ENCODE measurements around the gene DUSP2.
A peak's percentile ranks its signal among the peaks of the same experiment; 100 is the strongest.
"Not testable (repeated sequence)": the region's sequence is repeated elsewhere in the genome, so short reads cannot be mapped to it uniquely, and the experiment has no call there.

The DUSP2 gene

DNA sequence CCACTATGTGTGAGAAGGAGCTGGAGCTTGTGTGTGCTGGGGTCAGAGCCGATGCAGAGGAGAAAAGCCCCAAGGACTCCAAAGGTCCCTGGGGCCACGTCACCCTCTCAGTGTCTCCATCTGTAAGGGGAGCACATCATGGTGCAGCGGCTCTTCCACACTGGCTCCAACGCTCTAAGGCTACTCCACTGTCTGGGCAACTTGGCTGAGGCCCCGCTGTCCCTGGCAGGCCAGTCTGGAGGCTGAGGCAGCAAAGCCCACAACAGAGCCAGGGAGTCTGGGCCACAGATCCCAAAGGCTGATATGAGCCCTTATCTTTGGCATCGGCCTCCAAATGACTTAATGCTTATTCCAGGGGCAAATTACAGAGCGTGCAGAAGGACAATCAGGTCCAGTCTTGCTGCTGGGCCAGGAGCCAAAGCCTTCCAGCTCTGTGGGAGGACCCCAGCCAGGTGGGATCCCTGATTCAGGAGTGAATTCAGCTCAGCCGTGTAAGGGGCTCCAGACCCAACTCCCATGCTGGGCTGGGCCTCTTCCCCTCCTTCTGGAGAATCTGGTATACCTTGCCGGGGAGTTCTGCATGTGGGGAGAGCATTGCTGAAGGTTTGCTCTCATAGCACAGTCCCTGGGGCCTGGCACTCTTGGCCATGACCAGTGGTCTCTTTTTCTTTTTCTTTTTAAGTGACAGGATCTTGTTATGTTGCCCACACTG lies 1.8 kb upstream of the DUSP2 start:
- peak; percentile 63 for DNase-seq (ENCODE audit: low read depth)

GRCh38 chr2:96146153-96146880 lies 1.1 kb upstream of the DUSP2 start:
- no peak for DNase-seq (ENCODE audit: low read depth)

- no peak for DNase-seq (ENCODE audit: low read depth)
These were observed 560 bp upstream of the DUSP2 start for GRCh38 chr2:96145848-96146152.

GRCh38 chr2:96144481-96145035 lies 682 bp downstream of the DUSP2 start:
- no peak for DNase-seq (ENCODE audit: low read depth)

DNA sequence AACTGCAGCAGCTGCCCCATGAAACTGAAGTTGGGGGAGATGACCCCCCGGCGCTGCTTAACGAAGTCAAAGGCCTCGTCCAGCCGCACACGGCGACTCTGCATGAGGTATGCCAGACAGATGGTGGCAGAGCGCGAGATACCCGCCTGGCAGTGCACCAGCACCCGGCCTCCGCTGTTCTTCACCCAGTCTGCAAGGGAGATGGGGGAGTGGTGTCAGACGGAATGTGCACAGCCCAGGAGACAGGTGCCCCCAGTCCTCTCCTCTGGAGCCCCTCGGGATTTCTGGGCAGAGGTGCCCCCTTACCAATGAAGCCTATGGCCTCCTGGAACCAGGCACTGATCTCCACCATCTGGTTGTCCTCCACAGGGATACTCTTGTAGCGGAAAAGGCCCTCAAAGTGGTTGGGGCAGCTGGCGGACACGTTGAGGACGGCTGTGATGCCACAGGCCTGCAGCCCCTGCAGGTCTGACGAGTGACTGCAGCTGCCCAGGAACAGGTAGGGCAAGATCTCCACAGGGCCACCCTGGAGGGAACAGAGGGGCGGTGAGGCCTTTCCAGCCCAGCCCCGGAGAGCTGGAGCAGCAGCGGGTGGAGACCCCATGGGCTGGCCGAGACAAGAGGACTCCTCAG lies 1.3 kb downstream of the DUSP2 start:
- DNase-seq (ENCODE audit: low read depth), result no peak

GRCh38 chr2:96143231-96143847 lies 1.9 kb downstream of the DUSP2 start:
- DNase-seq (ENCODE audit: low read depth), result no peak

DNA sequence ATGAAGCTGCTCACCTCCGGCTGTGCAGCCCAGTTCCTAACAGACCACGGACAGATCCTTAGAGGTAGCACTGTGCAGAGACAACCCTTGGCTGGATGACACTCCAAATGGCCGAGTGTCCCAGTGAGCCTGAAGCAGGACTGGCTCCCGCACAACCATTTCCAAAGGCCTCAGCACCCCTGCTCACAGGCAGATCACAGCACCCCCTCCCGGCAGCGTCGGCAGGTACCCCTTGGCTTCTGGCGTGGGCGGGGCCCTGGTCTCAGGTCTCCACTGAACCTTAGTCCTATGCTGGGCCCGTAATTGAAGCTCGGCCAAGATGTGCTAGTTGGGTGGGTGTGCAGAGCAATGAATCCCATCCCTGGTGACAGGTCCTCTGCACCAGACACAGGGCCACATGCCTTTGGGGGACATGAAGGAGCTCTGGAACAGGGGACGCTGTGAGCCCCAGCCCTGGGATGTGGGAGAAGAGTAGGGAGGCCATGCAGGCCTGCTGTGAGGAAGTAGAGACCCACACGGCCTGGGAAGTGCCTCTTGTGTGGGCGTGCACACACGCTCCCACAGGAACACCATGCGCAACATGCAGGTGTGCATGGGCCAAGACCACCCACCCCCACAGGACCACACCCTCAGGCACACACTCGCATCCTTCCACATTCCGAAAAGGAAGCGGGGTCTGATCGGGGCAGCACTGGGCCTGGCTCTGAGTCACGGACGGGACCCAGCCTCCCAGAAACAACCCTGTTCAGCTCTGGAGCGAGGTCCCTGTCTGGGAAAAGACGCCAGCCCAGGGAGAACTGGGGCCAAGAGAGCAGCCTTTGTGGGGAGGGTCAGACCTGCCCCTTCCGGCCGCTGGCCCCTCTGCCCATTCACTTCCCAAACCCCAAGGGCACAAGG lies 2.8 kb downstream of the DUSP2 start:
- no peak for DNase-seq (ENCODE audit: low read depth)

GRCh38 chr2:96141624-96141967 lies 3.6 kb downstream of the DUSP2 start:
- DNase-seq (ENCODE audit: low read depth), result not testable (repeated sequence)

DNA sequence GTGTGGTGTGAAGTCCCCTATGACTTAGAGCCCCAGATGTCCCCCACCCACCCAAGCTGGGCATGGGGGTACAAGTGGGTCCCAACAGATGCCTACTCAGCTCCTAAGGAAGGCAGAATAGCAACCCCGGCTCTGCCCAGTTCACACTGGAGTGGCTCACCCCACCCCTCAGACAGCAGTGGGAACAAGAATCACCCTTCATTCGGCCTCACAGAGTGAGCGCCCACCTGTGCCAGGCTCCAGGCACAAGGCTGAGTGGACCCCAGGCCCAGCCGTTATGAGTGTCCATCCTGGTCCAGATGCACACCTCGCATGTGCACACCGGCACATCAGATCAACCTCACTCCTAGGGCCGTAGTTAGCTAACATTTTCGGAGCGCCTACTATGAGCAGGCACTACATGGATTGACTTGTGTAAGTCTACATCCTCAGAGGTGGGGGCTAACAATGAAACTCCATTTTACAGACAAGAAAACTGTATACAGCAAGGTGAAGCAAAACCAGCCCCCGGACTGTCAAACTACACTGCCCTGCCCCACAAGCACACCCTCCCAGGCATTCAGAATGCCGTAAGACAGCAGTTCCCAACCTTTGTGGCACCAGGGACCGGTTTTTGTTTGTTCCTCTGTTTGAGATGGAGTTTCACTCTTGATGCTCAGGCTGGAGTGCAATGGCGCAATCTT lies 4.2 kb downstream of the DUSP2 start:
- DNase-seq (ENCODE audit: low read depth), result no peak

DNA sequence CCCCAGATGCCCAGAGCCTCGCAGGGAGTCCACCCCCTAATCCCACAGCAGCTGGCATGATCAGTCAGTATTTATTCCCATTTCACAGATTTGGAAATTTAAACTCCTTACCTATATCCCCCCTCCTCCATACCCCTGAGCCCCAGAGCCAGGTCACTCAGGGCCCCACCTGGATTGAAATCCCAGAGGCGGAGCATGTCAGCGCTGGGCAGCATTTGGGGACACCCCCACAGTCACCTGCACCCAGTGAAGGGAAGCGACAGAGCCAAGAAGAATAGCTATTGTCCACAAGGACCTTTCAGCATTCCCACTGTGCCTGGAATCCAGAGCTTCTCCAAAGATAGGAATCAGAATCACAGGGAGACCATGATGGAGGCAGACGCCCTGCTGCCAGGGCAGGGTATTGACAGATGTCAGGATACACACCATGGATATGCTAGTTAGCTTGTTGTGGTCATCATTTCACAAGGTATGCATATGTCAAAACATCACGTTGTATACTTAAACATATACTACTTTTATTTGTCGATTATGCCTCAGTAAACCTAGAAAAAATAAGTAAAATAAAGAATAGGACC lies 6.0 kb downstream of the DUSP2 start:
- no peak for DNase-seq (ENCODE audit: low read depth)

- peak; percentile 56 for DNase-seq (ENCODE audit: low read depth)
These were observed 6.8 kb downstream of the DUSP2 start, which contains the start of gene ASTL for GRCh38 chr2:96138179-96139145. TSS of gene ASTL (minus strand) at chr2:96138502. CDS start at chr2:96138436, 66 bp downstream.

GRCh38 chr2:96137321-96138178 lies 7.7 kb downstream of the DUSP2 start:
- no peak for DNase-seq (ENCODE audit: low read depth)

- no peak for DNase-seq (ENCODE audit: low read depth)
These were observed 9.0 kb downstream of the DUSP2 start for GRCh38 chr2:96136129-96136720.

DNA sequence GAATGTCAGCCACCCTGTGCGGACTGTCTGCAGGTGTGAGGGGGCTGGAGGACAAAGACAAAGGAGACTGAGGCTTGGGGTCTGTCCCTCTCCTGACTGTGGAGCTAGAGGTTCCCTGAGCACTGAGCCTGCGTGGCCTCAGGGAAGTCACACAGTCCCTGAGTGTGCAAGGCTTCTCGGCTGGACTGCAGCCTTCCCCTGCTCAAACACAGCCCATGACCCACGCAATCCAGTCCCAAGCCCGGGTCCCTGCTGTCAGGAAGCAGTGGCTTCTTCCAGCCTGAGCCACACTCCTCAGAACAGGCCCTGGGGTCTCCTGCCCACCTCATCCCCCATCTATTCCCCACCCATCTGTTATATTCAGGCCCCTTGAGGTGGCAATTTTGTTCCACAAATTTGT lies 9.6 kb downstream of the DUSP2 start:
- DNase-seq (ENCODE audit: low read depth), result no peak

DNA sequence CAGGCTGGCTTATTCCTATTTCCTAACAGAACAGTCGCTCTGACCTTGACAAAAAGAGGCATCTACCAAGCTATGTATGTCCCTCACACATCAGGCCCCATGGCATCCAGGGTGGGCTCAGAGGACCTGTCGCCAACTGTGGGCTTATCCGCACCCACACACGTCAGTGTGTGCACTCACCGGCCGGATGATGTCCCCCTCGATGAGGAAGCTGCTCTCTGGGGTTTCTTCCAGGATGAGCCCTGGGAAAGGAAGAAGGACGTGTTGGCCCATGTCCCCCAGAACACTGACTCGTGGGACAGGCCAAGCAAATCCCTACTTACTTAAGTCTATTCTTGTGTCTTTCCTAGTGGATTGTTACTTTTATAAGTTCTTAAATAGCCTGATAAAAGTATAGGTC lies 10.1 kb downstream of the DUSP2 start:
- DNase-seq (ENCODE audit: low read depth), result no peak

DNA sequence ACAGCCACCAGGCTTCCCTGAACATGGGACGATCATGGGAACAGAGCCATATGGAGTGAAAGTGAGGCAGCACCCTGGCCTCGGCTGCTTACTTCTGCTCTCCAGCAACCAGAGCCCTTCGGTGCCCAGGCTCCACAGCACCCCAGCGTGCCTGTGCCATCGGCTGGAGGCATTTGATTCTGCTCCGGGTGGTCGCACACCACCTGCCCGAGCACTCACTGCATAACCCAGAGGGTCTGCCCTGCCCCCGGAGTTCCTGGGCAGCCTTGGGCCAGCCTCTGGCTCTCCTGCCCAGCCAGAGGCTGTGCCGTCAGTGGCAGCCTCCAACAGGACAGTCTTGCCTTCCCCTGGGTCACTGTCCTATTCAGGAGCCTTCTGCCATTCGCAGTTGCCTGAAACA lies 10.8 kb downstream of the DUSP2 start:
- DNase-seq (ENCODE audit: low read depth), result no peak

DNA sequence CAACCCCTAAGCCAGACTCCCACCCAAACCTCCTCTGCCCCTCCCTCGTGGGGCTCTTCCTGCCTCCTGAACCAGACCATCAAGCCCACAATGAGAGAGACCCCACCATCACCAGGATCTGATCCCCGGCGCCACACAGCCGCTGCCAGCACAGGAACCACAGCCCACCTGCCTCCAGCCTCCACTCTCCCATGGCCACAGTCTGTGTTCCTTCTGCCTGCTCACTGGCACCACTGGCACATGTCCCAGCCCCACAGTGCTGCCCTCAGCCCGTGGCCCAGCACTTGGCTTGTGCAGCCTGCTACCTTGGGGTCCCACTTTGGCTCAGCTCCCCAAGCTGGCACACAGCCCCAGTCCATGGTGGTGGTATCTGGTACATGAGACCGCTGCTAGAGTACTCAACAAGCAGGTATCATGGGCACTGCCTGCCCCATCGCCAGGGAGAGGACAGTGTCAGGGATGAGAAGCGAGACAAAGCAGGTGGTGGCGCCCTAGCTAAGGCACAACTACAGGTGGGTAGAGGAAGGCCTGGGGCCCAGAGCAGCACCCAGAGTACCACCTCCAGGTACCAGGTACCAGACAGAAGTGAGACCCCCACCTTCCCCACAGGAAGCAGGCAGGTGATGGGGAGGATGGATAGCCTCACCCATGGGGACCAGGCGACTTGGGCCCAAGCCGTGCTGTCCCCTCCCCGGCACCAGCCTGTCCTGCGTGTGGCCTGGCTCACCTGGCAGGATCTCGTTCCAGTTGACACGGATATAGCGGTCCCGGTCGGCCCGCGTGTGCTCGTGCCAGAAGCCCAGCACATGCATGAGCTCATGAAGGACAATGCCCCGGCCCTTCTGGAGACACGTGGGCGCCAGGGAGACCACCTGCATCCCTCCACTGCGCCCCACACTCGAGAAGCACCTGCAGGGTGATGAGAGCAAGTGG lies 13.2 kb downstream of the DUSP2 start:
- no peak for DNase-seq (ENCODE audit: low read depth)
